Keratinocyte (primary cell): ENCODE results near the gene CARM1. TPM values are rescaled to one million over a fixed set of nuclear protein-coding genes. Genes with fewer than 3 reads are reported as not detected.

Source experiments
- DNase-seq: peaks from one replicate; pipeline ENCODE4 v3.0.0-alpha.2; 2011; ENCODE audit warnings: low read depth, missing footprints, low spot score
- FAIRE-seq: peaks from 2 replicates; lab custom pipeline; 2011; peaks lifted over from hg19 to GRCh38; lab: Jason Lieb, UNC
- H2AFZ ChIP-seq: 2 replicates; pipeline ENCODE4 v1.6.0; 2012; ENCODE audit warnings: low read length, control low read depth, inconsistent platforms; ENCODE audit not compliant: control insufficient read depth
- H3K27ac ChIP-seq: 2 replicates; pipeline ENCODE4 v1.5.1; 2011; ENCODE audit warnings: low read length; ENCODE audit not compliant: control insufficient read depth, insufficient read depth
- H3K27me3 ChIP-seq: 3 replicates; pipeline ENCODE4 v1.6.0; 2011; ENCODE audit warnings: low read length; ENCODE audit not compliant: control insufficient read depth, insufficient read depth; ENCODE audit errors: extremely low read depth
- H3K36me3 ChIP-seq, 2 experiments: 2 replicates in 1 of 2; 3 replicates in 1 of 2; pipeline ENCODE4 v1.5.1; 2011; ENCODE audit warnings: low read length in 2 of 2, mild to moderate bottlenecking in 1 of 2; ENCODE audit not compliant: control insufficient read depth in 2 of 2, insufficient read depth in 2 of 2; ENCODE audit errors: extremely low read depth in 1 of 2
- H3K4me1 ChIP-seq: 3 replicates; pipeline ENCODE4 v1.5.1; 2011; ENCODE audit warnings: low read length; ENCODE audit not compliant: control insufficient read depth, insufficient read depth; ENCODE audit errors: extremely low read depth
- H3K4me2 ChIP-seq: 3 replicates; pipeline ENCODE4 v1.6.0; 2011; ENCODE audit warnings: low read depth, low read length; ENCODE audit not compliant: control insufficient read depth, insufficient read depth; ENCODE audit errors: extremely low read depth
- H3K4me3 ChIP-seq, 3 experiments: fragments of 200-600 bp in 1 of 3; sonication (generic) in 1 of 3; 2 replicates in 2 of 3; 3 replicates in 1 of 3; pipeline ENCODE4 v1.5.1; 2011 to 2016; ENCODE audit warnings: low read length in 3 of 3, mild to moderate bottlenecking in 3 of 3, control low read depth in 2 of 3, inconsistent platforms in 1 of 3, low read depth in 1 of 3, mixed read lengths in 1 of 3, mixed run types in 1 of 3, moderate library complexity in 1 of 3; ENCODE audit not compliant: control insufficient read depth in 2 of 3, insufficient read depth in 2 of 3; ENCODE audit errors: extremely low read depth in 1 of 3
- H3K79me2 ChIP-seq: 2 replicates; pipeline ENCODE4 v1.6.0; 2012; ENCODE audit warnings: low read length; ENCODE audit not compliant: control insufficient read depth, insufficient read depth
- H3K9ac ChIP-seq: 3 replicates; pipeline ENCODE4 v1.6.0; 2011; ENCODE audit warnings: low read length; ENCODE audit not compliant: control insufficient read depth, insufficient read depth; ENCODE audit errors: extremely low read depth
- H3K9me1 ChIP-seq: 3 replicates; pipeline ENCODE4 v1.6.0; 2011; ENCODE audit warnings: low read length; ENCODE audit not compliant: control insufficient read depth, insufficient read depth; ENCODE audit errors: extremely low read depth
- H3K9me3 ChIP-seq: 2 replicates; pipeline ENCODE4 v1.5.1; 2012; ENCODE audit warnings: low read depth, low read length; ENCODE audit not compliant: control insufficient read depth
- H4K20me1 ChIP-seq: 3 replicates; pipeline ENCODE4 v1.6.0; 2011; ENCODE audit warnings: low read length; ENCODE audit not compliant: control insufficient read depth, insufficient read depth; ENCODE audit errors: extremely low read depth
- EZH2 ChIP-seq: IDR thresholded peaks from one replicate; pipeline ENCODE4 v1.6.1; 2012; ENCODE audit warnings: inconsistent platforms, mild to moderate bottlenecking, low read length, moderate library complexity
- dilution Hi-C: fragments of 300-500 bp; cut with MboI; formaldehyde crosslinking; loops from one replicate; pipeline ENCODE4 v1.7.0; 2020; ENCODE audit warnings: low sequenced_read_pairs; ENCODE audit not compliant: extremely low pct_ligation_motif_present
- polyA plus RNA-seq, 5 experiments: library from polyadenylated mRNA; depleted of rRNA in 3 of 5; stranded (reverse) in 3 of 5; stranded (forward) in 1 of 5; unstranded in 1 of 5; fragments of >200 nt; gene quantifications; 1 replicate in 1 of 5; 2 replicates in 3 of 5; 3 replicates in 1 of 5; pipeline versions ENCODE4 v1.2.1 to v1.2.3, GENCODE V29; 2011 to 2012; ENCODE audit warnings: missing spikeins in 2 of 5, low read depth in 1 of 5, low replicate concordance in 1 of 5
- TF ChIP-seq, protein P1 (sequence below), 3 experiments: IDR thresholded peaks in 1 of 3; conservative IDR thresholded peaks in 1 of 3; optimal IDR thresholded peaks in 1 of 3; 2 replicates in 2 of 3; 3 replicates in 1 of 3; pipeline versions ENCODE3 to v1.5.1; 2011; ENCODE audit warnings: low read length in 3 of 3, mild to moderate bottlenecking in 3 of 3, moderate library complexity in 2 of 3, control low read depth in 1 of 3, inconsistent platforms in 1 of 3; ENCODE audit not compliant: insufficient read depth in 2 of 3; ENCODE audit errors: extremely low read depth in 1 of 3

Gene CARM1
- polyA plus RNA-seq, 1 donor (not counting 4 experiments of a cell fraction or from before 2014, with no cell fraction given) = 22.8 TPM

DNA sequence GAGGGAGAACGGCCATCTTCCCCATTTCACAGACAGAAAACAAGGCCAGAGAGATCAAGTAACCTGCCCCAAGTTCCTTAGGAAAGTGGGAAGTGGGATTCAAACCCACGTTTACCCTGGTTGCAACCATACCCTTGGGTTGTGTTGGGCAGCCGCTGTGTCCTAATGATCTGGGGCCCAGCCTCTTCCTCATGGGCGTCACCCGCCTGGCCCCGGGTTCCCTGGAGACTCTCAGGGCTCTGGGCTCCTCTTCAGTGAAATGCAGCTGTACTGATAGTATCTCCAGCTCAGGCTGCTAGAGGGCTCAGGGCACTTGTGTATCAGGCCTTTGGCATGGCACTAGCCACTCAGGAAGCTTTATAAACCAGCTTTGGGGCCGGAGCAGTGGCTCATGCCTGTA, 45.1 kb upstream of the CARM1 start:
- DNase-seq (no peak), FAIRE-seq (no peak)
- H3K79me2 ChIP-seq = no peaks in the 10 kb centered on the region
- no peak overlapping the region for H2AFZ ChIP-seq
- H3K9me1 ChIP-seq = no peaks in the 10 kb centered on the region
- no peak overlapping the region for H3K27ac ChIP-seq
- H3K4me1 ChIP-seq = no peaks in the 10 kb centered on the region
- H3K4me2 ChIP-seq = no peak overlapping the region
- H3K9ac ChIP-seq = no peak overlapping the region
- no peak for TF ChIP-seq EZH2
- TF ChIP-seq, protein P1, sequence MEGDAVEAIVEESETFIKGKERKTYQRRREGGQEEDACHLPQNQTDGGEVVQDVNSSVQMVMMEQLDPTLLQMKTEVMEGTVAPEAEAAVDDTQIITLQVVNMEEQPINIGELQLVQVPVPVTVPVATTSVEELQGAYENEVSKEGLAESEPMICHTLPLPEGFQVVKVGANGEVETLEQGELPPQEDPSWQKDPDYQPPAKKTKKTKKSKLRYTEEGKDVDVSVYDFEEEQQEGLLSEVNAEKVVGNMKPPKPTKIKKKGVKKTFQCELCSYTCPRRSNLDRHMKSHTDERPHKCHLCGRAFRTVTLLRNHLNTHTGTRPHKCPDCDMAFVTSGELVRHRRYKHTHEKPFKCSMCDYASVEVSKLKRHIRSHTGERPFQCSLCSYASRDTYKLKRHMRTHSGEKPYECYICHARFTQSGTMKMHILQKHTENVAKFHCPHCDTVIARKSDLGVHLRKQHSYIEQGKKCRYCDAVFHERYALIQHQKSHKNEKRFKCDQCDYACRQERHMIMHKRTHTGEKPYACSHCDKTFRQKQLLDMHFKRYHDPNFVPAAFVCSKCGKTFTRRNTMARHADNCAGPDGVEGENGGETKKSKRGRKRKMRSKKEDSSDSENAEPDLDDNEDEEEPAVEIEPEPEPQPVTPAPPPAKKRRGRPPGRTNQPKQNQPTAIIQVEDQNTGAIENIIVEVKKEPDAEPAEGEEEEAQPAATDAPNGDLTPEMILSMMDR (optimal IDR thresholded peaks at IDR 0.05 in 1 of 3, IDR thresholded peaks at IDR 0.05 in 1 of 3, conservative IDR thresholded peaks at IDR 0.05 in 1 of 3; ENCODE audit: extremely low read depth in 1 of 3, insufficient read depth in 2 of 3, low read length in 3 of 3) = no peak
- no peaks in the 10 kb centered on the region for H4K20me1 ChIP-seq
- dilution Hi-C loops = no loop called here
- H3K9me3 ChIP-seq = no peaks in the 10 kb centered on the region
- H3K27me3 ChIP-seq = no peaks in the 10 kb centered on the region
- peaks cover 17 to 23% of the 10 kb centered on the region in 2 experiments for H3K36me3 ChIP-seq
- no peak overlapping the region for H3K4me3 ChIP-seq

DNA sequence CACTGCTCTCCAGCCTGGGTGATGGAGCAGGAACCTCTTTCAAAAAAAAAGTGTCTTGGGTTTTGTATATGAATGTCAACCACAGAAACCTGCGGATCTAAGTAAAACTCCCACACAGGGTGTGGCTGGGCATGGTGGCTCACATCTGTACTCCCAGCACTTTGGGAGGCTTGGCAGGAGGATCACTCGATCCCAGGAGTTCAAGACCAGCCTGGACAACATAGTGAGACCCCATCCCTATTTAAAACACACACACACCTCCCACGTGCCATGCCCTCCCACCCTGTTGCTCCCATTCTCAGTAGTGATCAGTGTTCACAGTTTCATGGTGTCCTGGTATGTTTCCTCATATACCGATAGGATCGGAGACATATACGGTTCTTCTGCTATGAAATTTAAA, 44.5 kb upstream of the CARM1 start:
- TF ChIP-seq EZH2 = no peak
- TF ChIP-seq, protein P1 (optimal IDR thresholded peaks at IDR 0.05 in 1 of 3, IDR thresholded peaks at IDR 0.05 in 1 of 3, conservative IDR thresholded peaks at IDR 0.05 in 1 of 3; ENCODE audit: extremely low read depth in 1 of 3, insufficient read depth in 2 of 3, low read length in 3 of 3) = no peak
- Histone ChIP-seq H2AFZ (no peak overlapping the region), H3K4me1 (no peaks in the 10 kb centered on the region), H3K27me3 (no peaks in the 10 kb centered on the region), H3K9ac (no peak overlapping the region), H4K20me1 (no peaks in the 10 kb centered on the region), H3K27ac (no peak overlapping the region), H3K9me1 (no peaks in the 10 kb centered on the region), H3K36me3 (peaks cover 17 to 24% of the 10 kb centered on the region in 2 experiments), H3K9me3 (no peaks in the 10 kb centered on the region), H3K79me2 (no peaks in the 10 kb centered on the region), H3K4me3 (no peak overlapping the region), H3K4me2 (no peak overlapping the region)
- DNase-seq = no peak
- no peak for FAIRE-seq
- dilution Hi-C loops = no loop called here
